ENCODE measurements around the gene OR5V1. TPM values are rescaled to one million over a fixed set of nuclear protein-coding genes. Genes with fewer than 3 reads are reported as not detected.

OR5V1 gene
- total and polyA plus RNA-seq, 5 donors from 2014 or later = not detected

DNA sequence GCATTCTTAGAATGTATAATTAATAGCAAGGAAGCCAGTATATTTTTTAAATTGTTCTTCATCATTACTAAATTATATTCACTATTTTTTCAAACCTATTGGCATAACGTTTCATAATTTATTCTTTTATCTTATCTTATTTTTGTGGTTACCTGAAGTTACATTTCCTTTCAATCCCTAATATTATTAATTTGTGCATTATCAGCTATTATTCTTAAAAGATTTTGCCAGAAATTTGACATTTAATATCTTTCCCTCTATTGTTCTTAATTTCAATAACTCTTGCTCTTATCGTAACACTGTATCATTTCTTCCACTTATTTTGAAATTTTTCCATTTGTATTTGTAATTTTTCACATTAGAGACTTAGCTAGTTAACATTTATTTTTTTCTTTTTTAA is 48.7 kb downstream of the OR5V1 start:
- peaks cover 0 to 2% (median under 1%) of the 10 kb centered on the region in 4 donors for H3K4me1 Mint-ChIP-seq

More for the DNA sequence above, 48.7 kb downstream of the OR5V1 start:
- H3K36me3 Mint-ChIP-seq = no peaks in the 10 kb centered on the region
- H3K9me3 Mint-ChIP-seq = no peaks in the 10 kb centered on the region
- Histone ChIP-seq H3K4me1 (ENCODE audit: control insufficient read depth, insufficient read depth, low read length, poor library complexity, severe bottlenecking) (no peaks in the 10 kb centered on the region), H3K27ac (ENCODE audit: insufficient read depth, low read length, poor library complexity, severe bottlenecking) (no peak overlapping the region), H3K4me3 (ENCODE audit: low read depth, low read length) (no peak overlapping the region), H3K27me3 (ENCODE audit: control insufficient read depth, insufficient read depth, low read length) (peaks cover 2% of the 10 kb centered on the region), H3K36me3 (ENCODE audit: control insufficient read depth, insufficient read depth, low read length) (no peaks in the 10 kb centered on the region), H3K9me3 (ENCODE audit: control insufficient read depth in 2 of 2, low read length in 2 of 2) (no peaks in the 10 kb centered on the region)
- H3K27ac Mint-ChIP-seq = no peak overlapping the region
- ATAC-seq (ENCODE audit: low read depth in 2 of 2) (no peak), DNase-seq (no peak)
- H3K27me3 Mint-ChIP-seq = peaks cover 15% of the 10 kb centered on the region
- no peak overlapping the region for H3K4me3 Mint-ChIP-seq

Other genes with a start within 250 kb of the OR5V1 start
- not detected for gene OR2J2, start 198.0 kb downstream of the OR5V1 start, total RNA-seq
- gene OR2J2, start 198.0 kb downstream of the OR5V1 start, polyA plus RNA-seq = not detected
- not detected for gene OR14J1, start 67.2 kb downstream of the OR5V1 start, total RNA-seq
- not detected for gene OR14J1, start 67.2 kb downstream of the OR5V1 start, polyA plus RNA-seq
- not detected for gene OR12D3, start 6.4 kb upstream of the OR5V1 start, total RNA-seq
- not detected for gene OR12D3, start 6.4 kb upstream of the OR5V1 start, polyA plus RNA-seq
- gene OR12D2, start 26.8 kb upstream of the OR5V1 start, total RNA-seq = not detected
- gene OR12D2, start 26.8 kb upstream of the OR5V1 start, polyA plus RNA-seq = not detected
- gene OR12D1, start 46.1 kb upstream of the OR5V1 start, total RNA-seq = not detected
- not detected for gene OR12D1, start 46.1 kb upstream of the OR5V1 start, polyA plus RNA-seq
- gene OR10C1, start 70.4 kb upstream of the OR5V1 start, total RNA-seq = not detected
- not detected for gene OR10C1, start 70.4 kb upstream of the OR5V1 start, polyA plus RNA-seq
- gene OR11A1, start 88.2 kb upstream of the OR5V1 start, total RNA-seq = not detected
- gene OR11A1, start 88.2 kb upstream of the OR5V1 start, polyA plus RNA-seq = not detected
- not detected for gene OR2H1, start 88.3 kb upstream of the OR5V1 start, total RNA-seq
- gene OR2H1, start 88.3 kb upstream of the OR5V1 start, polyA plus RNA-seq = not detected
- not detected for gene MAS1L, start 119.1 kb upstream of the OR5V1 start, total RNA-seq
- gene MAS1L, start 119.1 kb upstream of the OR5V1 start, polyA plus RNA-seq = not detected
- not detected for gene UBD, start 190.9 kb upstream of the OR5V1 start, total RNA-seq
- gene UBD, start 190.9 kb upstream of the OR5V1 start, polyA plus RNA-seq = not detected
- not detected for gene OR2H2, start 216.3 kb upstream of the OR5V1 start, total RNA-seq
- gene OR2H2, start 216.3 kb upstream of the OR5V1 start, polyA plus RNA-seq = not detected

Measured in CD4-positive, CD25-positive, alpha-beta regulatory T cell (primary cell).